HG03460 (cell line): Measurements from ENCODE around the gene ATAD1.

Source experiments
- ATAC-seq: cut with Tn5 transposase; IDR thresholded peaks from one replicate; pipeline ENCODE4 v1.9.1; 2021; ENCODE audit not compliant: unreplicated experiment

The ATAD1 gene

DNA sequence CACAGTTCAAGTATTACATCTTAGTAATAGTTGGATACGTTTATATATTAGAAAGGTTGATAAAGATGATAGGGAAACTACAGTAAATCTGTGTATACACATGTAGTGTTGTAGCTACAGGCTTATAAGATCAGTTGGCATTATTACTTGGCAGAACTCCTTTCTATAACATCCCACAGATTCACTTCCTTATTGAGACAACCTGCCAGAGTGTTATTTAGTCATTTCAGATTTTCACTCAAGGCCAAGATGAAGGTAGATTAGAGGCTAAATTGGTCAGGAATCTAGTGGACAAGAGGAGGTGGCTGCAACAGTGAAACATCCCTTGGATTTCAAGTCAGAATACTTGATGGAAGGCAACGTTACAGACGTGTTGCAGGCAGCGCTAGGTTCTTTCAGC lies 95.3 kb downstream of the ATAD1 start:
- ATAC-seq: no peak

- ATAC-seq: no peak
These were observed 96.2 kb downstream of the ATAD1 start for GRCh38 chr10:87721781-87722180.

DNA sequence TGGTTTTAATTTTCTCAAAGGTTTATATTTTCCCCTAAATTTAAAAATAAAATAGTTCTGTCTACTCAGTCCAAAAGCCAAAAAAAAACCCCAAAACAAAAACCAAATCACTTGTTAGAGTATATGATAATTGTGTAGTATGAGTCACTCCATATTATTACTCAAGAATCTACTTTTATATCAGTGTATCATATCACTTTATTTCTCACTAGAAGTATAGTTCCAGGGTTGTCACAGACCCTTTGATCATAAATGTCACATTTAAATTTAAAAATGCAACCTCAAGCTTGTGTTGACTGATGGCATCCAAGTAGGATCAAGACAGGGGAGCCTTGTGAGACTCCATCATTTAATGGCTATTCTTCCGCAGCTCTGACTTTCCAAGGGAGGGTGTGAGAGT lies 97.4 kb downstream of the ATAD1 start:
- ATAC-seq: no peak

DNA sequence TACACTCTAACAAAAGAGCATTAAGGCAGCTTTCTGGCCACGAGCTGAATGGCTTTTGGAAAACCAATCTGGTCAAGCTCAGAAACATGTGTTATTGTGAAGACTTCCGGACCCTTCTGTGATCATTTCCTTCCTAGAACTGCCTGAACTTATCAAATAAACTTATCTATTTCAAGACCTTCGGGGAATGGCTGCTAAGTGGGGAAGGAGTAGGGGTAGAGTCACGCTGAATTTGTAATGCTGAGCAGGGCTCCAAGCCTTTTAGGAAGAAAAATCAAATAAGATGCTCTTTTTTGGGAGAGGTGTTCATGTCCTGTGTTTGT lies 101.7 kb downstream of the ATAD1 start:
- no peak for ATAC-seq

DNA sequence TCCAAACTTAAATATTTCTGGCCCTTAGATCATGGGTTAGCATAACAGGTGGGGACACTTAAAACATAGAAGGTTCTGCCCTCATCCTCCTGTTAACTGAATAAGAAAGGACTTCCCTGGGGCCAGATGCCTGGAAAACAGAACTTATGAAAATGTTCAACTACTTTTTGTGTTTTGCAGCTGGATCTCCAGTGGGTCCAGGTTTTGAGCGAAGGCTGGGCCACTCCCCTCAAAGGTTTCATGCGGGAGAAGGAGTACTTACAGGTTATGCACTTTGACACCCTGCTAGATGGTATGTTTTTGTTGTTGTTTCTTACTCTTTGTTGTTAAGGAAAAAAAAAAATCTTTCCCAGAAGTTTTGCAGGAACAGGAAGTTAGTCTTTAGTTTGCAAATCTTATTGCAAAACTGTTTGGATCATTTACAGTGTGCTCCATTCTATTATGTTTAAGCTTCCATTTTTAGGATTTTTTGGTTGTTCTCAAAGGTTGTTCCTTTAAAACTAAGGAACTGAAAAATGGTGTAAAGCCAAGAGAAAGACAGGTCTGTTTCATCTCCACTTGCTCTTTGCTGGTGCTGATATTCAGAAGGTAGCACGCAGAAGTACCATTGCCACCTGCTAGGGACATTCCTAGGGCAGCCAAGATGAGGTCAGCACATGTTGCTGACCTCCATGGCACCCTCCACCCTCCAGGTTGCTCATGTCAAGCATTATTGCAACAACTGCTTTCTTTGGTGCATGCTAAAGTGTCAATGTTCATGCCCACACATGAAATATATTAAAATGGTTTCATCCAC lies 102.3 kb downstream of the ATAD1 start:
- no peak for ATAC-seq

- ATAC-seq: no peak
These were observed 104.3 kb downstream of the ATAD1 start for GRCh38 chr10:87713707-87714106.

DNA sequence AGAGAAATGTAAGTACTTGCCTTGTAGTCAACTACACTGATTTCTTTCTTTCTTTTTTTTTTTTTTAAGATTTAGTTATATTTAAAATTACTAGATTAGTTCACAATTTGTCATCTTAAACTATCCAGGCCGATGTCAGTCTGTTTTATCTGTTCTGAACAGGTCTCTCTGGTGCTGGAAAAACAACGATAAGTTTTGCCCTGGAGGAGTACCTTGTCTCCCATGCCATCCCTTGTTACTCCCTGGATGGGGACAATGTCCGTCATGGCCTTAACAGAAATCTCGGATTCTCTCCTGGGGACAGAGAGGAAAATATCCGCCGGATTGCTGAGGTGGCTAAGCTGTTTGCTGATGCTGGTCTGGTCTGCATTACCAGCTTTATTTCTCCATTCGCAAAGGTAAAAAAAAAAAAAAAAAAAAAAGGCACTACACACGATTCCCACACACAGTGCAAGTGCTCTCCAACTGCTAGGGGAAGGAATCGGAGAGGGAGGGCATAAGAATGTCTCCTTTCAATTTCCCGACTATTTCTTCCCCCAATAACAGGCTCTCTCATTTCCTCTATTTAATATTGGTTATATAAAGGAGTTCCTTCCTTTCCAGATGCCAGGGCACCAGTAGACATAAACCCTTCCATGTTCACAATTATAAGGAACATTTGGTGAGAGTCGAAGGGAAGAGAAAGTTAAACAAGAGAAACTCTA lies 105.0 kb downstream of the ATAD1 start:
- ATAC-seq: no peak

GRCh38 chr10:87707254-87707653 lies 110.8 kb downstream of the ATAD1 start:
- ATAC-seq: no peak

- no peak for ATAC-seq
These were observed 111.3 kb downstream of the ATAD1 start for GRCh38 chr10:87706731-87707130.

DNA sequence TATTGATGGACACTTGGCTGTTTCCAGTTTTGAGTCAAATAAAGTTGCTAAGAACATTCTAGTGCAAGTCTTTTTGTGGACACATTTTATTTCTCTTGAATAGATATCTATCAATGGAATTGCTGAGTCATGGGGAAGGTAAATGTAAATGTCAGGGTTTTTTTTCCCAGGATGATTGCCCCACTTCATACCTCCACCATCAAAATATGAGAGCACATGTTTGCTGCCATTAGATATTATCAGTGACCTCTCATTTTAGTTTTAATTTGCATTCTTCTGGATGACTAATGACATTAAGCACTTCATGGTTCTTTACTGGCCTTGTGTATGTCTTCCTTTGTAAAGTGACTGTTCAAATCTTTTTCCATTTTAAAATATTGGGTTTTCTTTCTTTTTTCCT lies 112.7 kb downstream of the ATAD1 start:
- no peak for ATAC-seq

GRCh38 chr10:87703771-87704170 lies 114.3 kb downstream of the ATAD1 start:
- ATAC-seq: no peak

- ATAC-seq: no peak
These were observed 115.1 kb downstream of the ATAD1 start for GRCh38 chr10:87702973-87703294.

DNA sequence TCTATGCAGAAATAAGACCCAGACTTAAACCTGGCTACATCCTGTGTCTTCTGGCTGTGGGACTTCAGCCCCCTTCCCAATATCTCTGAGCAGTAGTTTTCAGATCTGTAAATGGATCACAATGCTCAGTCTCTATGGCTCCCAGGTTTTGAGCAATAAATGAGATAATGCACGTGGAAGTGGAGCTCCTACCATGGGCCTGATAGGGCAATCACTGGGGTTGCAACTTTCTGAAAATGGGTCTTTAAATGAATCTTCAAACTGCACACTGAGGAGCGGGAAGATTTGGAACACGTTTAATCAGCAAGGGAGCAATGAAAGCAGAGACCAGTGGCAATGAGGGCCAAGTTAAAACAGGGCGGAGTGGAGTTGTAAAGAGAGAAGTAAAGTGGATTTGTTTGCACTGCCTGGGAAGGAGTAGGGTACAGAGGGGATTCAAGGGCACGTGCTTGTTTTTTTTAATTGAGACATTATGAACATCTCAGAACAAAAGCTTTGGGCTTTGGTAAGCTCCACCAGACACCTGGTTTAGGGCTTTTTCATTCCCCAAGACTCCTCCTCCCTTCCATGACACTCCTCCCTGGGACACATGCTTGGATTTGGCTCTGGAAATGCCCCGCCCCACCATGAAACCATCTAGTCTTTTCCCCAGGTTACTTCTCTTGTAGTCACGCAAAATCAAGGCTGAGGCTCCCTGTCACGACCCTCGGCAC lies 115.6 kb downstream of the ATAD1 start:
- ATAC-seq: no peak
